GM23338 (cell line): Measurements from ENCODE around the gene COL4A6. TPM values are rescaled to one million over a fixed set of nuclear protein-coding genes. Genes with fewer than 3 reads are reported as not detected.

Experiments
- ATAC-seq: fragments of 200-7000 bp; cut with Tn5 transposase; 3 replicates; pipeline ENCODE4 v1.9.1; 2020
- DNase-seq: peaks from one replicate; pipeline ENCODE4 v3.0.0-alpha.2; 2015; ENCODE audit warnings: low spot score
- H2AFZ ChIP-seq: fragments of 200-600 bp; sonication (generic); 2 replicates; pipeline ENCODE4 v1.8.0; 2016; ENCODE audit warnings: antibody characterized with exemption, mild to moderate bottlenecking, moderate library complexity
- H3F3A ChIP-seq: fragments of 200-600 bp; sonication (generic); replicated peaks from 2 replicates; pipeline ENCODE4 v1.8.0; 2017; ENCODE audit warnings: antibody characterized with exemption, mixed run types, low read depth
- H3K27ac ChIP-seq: fragments of 200-600 bp; sonication (generic); 2 replicates; pipeline ENCODE4 v1.6.1; 2016; ENCODE audit warnings: low read depth
- H3K27me3 ChIP-seq: fragments of 200-600 bp; sonication (generic); 2 replicates; pipeline ENCODE4 v1.8.0; 2016; ENCODE audit warnings: mild to moderate bottlenecking, mixed run types, moderate library complexity; ENCODE audit not compliant: insufficient read depth
- H3K36me3 ChIP-seq: fragments of 200-600 bp; sonication (generic); 2 replicates; pipeline ENCODE4 v1.8.0; 2016; ENCODE audit warnings: mild to moderate bottlenecking; ENCODE audit not compliant: insufficient read depth
- H3K4me1 ChIP-seq: fragments of 200-600 bp; sonication (generic); 2 replicates; pipeline ENCODE4 v1.8.0; 2016; ENCODE audit warnings: mild to moderate bottlenecking, moderate library complexity; ENCODE audit not compliant: insufficient read depth
- H3K4me2 ChIP-seq: fragments of 200-600 bp; sonication (generic); 2 replicates; pipeline ENCODE4 v1.7.1; 2017; ENCODE audit warnings: mixed run types
- H3K4me3 ChIP-seq: fragments of 200-600 bp; sonication (generic); 2 replicates; pipeline ENCODE4 v1.6.1; 2016; ENCODE audit warnings: mixed run types
- H3K79me2 ChIP-seq: fragments of 200-600 bp; sonication (generic); replicated peaks from 2 replicates; pipeline ENCODE4 v1.8.0; 2017; ENCODE audit warnings: mild to moderate bottlenecking; ENCODE audit not compliant: insufficient read depth
- H3K9me2 ChIP-seq: fragments of 200-600 bp; sonication (generic); 2 replicates; pipeline ENCODE4 v1.8.0; 2017; ENCODE audit not compliant: insufficient read depth
- H4K20me1 ChIP-seq: fragments of 200-600 bp; sonication (generic); replicated peaks from 2 replicates; pipeline ENCODE4 v1.8.0; 2017; ENCODE audit warnings: mild to moderate bottlenecking; ENCODE audit not compliant: insufficient read depth
- H3K27ac Mint-ChIP-seq: 2 replicates; pipeline ENCODE4 v1.8.0; 2020; ENCODE audit warnings: inconsistent platforms, mild to moderate bottlenecking, moderate library complexity, mixed read lengths
- H3K27me3 Mint-ChIP-seq: 3 replicates; pipeline ENCODE4 v1.8.0; 2022; ENCODE audit warnings: low read depth, mild to moderate bottlenecking, moderate library complexity, mixed read lengths, inconsistent platforms; ENCODE audit not compliant: insufficient read depth, poor library complexity
- H3K36me3 Mint-ChIP-seq: 3 replicates; pipeline ENCODE4 v1.8.0; 2021; ENCODE audit warnings: low read depth, mild to moderate bottlenecking, inconsistent platforms, moderate library complexity, mixed read lengths
- H3K4me1 Mint-ChIP-seq: 3 replicates; pipeline ENCODE4 v1.8.0; 2020; ENCODE audit warnings: mild to moderate bottlenecking, inconsistent platforms, mixed read lengths
- H3K4me3 Mint-ChIP-seq: 3 replicates; pipeline ENCODE4 v1.8.0; 2021; ENCODE audit warnings: moderate library complexity, mild to moderate bottlenecking, inconsistent platforms, mixed read lengths
- H3K9me3 Mint-ChIP-seq: 3 replicates; pipeline ENCODE4 v1.8.0; 2020; ENCODE audit warnings: moderate library complexity, mild to moderate bottlenecking, inconsistent platforms, mixed read lengths
- EZH2 ChIP-seq: fragments of 200-600 bp; sonication (generic); IDR thresholded peaks from one replicate; pipeline ENCODE4 v1.8.0; 2017; ENCODE audit warnings: antibody characterized with exemption, mild to moderate bottlenecking, low read depth; ENCODE audit not compliant: unreplicated experiment
- EZH2phosphoT487 ChIP-seq: fragments of 200-600 bp; sonication (generic); IDR thresholded peaks from one replicate; pipeline ENCODE4 v1.8.1; 2018; ENCODE audit warnings: antibody characterized with exemption; ENCODE audit not compliant: unreplicated experiment
- STAT1 ChIP-seq: IDR thresholded peaks from one replicate; pipeline ENCODE4 v1.6.1; 2016; ENCODE audit warnings: antibody characterized with exemption; ENCODE audit not compliant: unreplicated experiment
- ZNF114 ChIP-seq: fragments of 250-450 bp; sonication (Bioruptor Pico); IDR thresholded peaks from 2 replicates; pipeline ENCODE4 v1.5.0; 2020; ENCODE audit warnings: mild to moderate bottlenecking, moderate library complexity
- ZNF331 ChIP-seq: fragments of 250-450 bp; sonication (Bioruptor Pico); IDR thresholded peaks from 2 replicates; pipeline ENCODE4 v1.5.0; 2020; ENCODE audit warnings: low read depth, mild to moderate bottlenecking, moderate library complexity
- polyA plus RNA-seq: library from polyadenylated mRNA; unstranded; fragments of >200 nt; fragmentation: Nextera tagmentation; extraction: Ambion mirVana; gene quantifications from 2 replicates; pipeline ENCODE4 v1.2.1, GENCODE V29; 2016
- total RNA-seq: library from RNA; depleted of rRNA; stranded (reverse); fragments of >200 nt; shearing (Covaris generic); gene quantifications from 2 replicates; pipeline ENCODE4 v1.2.3, GENCODE V29; 2014
- TF ChIP-seq, protein P1 (sequence below): fragments of 250-450 bp; sonication (Bioruptor Pico); IDR thresholded peaks from 2 replicates; pipeline ENCODE4 v1.5.0; 2020; ENCODE audit warnings: mild to moderate bottlenecking, moderate library complexity

The COL4A6 gene
- total and polyA plus RNA-seq, 2 experiments from 2014 or later, result 4.1 to 15.2 TPM

DNA sequence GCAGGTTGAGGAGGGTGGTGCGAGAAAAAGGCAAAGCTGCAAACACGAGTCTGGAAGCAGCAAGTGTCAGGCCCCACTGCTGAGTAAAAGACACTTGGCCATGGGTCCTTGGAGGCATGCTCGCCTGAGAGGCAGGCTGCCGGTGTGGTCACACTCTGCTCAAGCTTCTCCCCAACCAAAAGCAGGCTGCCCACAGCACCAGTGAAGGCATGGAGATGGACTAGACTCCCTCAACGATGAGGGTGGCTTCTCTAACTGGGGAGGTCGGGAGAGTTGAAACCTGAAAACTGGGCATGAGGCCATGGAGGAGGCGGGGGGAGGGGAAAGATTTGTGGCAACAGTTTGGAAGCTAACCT is 260.1 kb downstream of the COL4A6 start:
- Mint-ChIP-seq H3K27me3 (peaks cover 2% of the 10 kb centered on the region), H3K27ac (no peak overlapping the region), H3K36me3 (no peaks in the 10 kb centered on the region), H3K4me3 (no peak overlapping the region), H3K9me3 (no peaks in the 10 kb centered on the region; the same call in 2 of the 3 replicates), H3K4me1 (peaks cover 10% of the 10 kb centered on the region)
- Histone ChIP-seq H3F3A (no peaks in the 10 kb centered on the region), H3K27me3 (no peaks in the 10 kb centered on the region), H2AFZ (no peak overlapping the region), H3K9me2 (no peaks in the 10 kb centered on the region), H3K27ac (no peak overlapping the region), H3K79me2 (no peaks in the 10 kb centered on the region), H3K36me3 (no peaks in the 10 kb centered on the region), H3K4me3 (no peak overlapping the region), H3K4me2 (no peak overlapping the region), H4K20me1 (no peaks in the 10 kb centered on the region), H3K4me1 (no peaks in the 10 kb centered on the region)
- no peak for DNase-seq
- no peak for ATAC-seq
- no peak for TF ChIP-seq ZNF114 (CRISPR knock-in tag)
- TF ChIP-seq EZH2phosphoT487, result no peak
- TF ChIP-seq STAT1, result no peak

DNA sequence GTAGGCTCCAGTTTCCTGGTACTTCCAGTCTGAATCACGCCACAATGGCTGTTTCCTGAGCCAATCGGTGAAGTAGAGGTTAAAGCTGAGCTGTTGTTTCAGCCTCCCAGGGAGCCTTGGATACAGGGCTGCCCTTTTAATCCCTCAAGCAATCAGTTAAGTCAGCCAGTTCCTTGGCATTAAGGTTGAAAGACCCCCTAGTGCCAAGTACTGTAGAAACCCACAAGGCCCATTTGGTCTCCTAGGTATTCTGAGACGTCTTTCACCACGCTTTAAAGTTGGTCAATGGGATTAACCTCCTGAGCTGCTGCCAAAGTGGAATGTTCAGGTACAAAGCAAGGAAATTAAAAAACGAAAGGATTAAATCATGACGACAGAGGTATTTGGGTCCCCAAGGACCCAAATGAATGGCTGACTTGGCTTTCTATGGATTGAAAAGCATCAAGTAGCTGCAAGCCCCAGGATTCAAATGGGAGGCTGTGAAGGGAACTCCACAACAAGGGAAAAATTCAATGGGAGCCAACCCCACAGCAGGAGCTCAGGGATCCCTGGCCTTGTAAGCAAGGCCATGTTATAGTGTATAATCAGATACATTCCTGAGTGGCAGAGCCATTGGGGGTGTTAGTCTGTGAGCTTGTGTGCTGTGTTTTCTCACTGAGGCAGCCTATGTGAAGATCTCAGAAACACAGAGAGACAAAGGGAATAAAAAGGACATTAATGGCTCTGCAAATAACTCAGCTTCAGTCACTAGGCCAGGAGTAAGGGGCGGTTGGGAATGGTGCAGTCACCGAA is 260.7 kb downstream of the COL4A6 start:
- no peaks in the 10 kb centered on the region for H3F3A ChIP-seq
- Mint-ChIP-seq H3K27me3 (peaks cover 2% of the 10 kb centered on the region), H3K4me3 (no peak overlapping the region), H3K27ac (peak overlapping the region; percentile 59; the same call in 1 of the 2 replicates), H3K4me1 (peaks cover 10% of the 10 kb centered on the region), H3K9me3 (no peaks in the 10 kb centered on the region; the same call in 2 of the 3 replicates), H3K36me3 (no peaks in the 10 kb centered on the region)
- no peaks in the 10 kb centered on the region for H4K20me1 ChIP-seq
- H2AFZ ChIP-seq, result no peak overlapping the region
- TF ChIP-seq ZNF331 (CRISPR knock-in tag) (no peak), STAT1 (no peak), EZH2 (no peak)
- TF ChIP-seq, protein P1, sequence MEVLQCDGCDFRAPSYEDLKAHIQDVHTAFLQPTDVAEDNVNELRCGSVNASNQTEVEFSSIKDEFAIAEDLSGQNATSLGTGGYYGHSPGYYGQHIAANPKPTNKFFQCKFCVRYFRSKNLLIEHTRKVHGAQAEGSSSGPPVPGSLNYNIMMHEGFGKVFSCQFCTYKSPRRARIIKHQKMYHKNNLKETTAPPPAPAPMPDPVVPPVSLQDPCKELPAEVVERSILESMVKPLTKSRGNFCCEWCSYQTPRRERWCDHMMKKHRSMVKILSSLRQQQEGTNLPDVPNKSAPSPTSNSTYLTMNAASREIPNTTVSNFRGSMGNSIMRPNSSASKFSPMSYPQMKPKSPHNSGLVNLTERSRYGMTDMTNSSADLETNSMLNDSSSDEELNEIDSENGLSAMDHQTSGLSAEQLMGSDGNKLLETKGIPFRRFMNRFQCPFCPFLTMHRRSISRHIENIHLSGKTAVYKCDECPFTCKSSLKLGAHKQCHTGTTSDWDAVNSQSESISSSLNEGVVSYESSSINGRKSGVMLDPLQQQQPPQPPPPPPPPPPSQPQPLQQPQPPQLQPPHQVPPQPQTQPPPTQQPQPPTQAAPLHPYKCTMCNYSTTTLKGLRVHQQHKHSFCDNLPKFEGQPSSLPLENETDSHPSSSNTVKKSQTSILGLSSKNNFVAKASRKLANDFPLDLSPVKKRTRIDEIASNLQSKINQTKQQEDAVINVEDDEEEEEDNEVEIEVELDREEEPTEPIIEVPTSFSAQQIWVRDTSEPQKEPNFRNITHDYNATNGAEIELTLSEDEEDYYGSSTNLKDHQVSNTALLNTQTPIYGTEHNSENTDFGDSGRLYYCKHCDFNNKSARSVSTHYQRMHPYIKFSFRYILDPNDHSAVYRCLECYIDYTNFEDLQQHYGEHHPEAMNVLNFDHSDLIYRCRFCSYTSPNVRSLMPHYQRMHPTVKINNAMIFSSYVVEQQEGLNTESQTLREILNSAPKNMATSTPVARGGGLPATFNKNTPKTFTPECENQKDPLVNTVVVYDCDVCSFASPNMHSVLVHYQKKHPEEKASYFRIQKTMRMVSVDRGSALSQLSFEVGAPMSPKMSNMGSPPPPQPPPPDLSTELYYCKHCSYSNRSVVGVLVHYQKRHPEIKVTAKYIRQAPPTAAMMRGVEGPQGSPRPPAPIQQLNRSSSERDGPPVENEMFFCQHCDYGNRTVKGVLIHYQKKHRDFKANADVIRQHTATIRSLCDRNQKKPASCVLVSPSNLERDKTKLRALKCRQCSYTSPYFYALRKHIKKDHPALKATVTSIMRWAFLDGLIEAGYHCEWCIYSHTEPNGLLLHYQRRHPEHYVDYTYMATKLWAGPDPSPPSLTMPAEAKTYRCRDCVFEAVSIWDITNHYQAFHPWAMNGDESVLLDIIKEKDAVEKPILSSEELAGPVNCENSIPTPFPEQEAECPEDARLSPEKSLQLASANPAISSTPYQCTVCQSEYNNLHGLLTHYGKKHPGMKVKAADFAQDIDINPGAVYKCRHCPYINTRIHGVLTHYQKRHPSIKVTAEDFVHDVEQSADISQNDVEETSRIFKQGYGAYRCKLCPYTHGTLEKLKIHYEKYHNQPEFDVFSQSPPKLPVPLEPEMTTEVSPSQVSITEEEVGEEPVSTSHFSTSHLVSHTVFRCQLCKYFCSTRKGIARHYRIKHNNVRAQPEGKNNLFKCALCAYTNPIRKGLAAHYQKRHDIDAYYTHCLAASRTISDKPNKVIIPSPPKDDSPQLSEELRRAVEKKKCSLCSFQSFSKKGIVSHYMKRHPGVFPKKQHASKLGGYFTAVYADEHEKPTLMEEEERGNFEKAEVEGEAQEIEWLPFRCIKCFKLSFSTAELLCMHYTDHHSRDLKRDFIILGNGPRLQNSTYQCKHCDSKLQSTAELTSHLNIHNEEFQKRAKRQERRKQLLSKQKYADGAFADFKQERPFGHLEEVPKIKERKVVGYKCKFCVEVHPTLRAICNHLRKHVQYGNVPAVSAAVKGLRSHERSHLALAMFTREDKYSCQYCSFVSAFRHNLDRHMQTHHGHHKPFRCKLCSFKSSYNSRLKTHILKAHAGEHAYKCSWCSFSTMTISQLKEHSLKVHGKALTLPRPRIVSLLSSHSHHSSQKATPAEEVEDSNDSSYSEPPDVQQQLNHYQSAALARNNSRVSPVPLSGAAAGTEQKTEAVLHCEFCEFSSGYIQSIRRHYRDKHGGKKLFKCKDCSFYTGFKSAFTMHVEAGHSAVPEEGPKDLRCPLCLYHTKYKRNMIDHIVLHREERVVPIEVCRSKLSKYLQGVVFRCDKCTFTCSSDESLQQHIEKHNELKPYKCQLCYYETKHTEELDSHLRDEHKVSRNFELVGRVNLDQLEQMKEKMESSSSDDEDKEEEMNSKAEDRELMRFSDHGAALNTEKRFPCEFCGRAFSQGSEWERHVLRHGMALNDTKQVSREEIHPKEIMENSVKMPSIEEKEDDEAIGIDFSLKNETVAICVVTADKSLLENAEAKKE (CRISPR knock-in tag), result peak; percentile 43; the same call in 1 of the 2 replicates
- peak; percentile 87 for ATAC-seq
- H3K4me1 ChIP-seq, result no peaks in the 10 kb centered on the region
- no peak overlapping the region for H3K4me3 ChIP-seq
- no peaks in the 10 kb centered on the region for H3K27me3 ChIP-seq
- no peaks in the 10 kb centered on the region for H3K79me2 ChIP-seq
- no peak overlapping the region for H3K4me2 ChIP-seq
- no peak overlapping the region for H3K27ac ChIP-seq
- H3K36me3 ChIP-seq, result no peaks in the 10 kb centered on the region
- no peaks in the 10 kb centered on the region for H3K9me2 ChIP-seq
- peak; percentile 5 for DNase-seq
